Upper lobe of left lung (tissue), 4 donors: ENCODE data around the gene DENND1A.

Experiments used
- EP300 ChIP-seq, 4 donors: sonication (generic); formaldehyde crosslinking; IDR thresholded peaks; one replicate each; pipeline ENCODE4 v1.5.1; 2017; ENCODE audit warnings: antibody characterized with exemption in 4 of 4, control low read depth in 2 of 4
- POLR2A ChIP-seq, 4 donors: fragments of 450-650 bp; IDR thresholded peaks; one replicate each; pipeline ENCODE4 v1.5.1; 2016 to 2017; ENCODE audit warnings: antibody characterized with exemption in 4 of 4, mild to moderate bottlenecking in 2 of 4
- POLR2AphosphoS5 ChIP-seq, 2 donors: sonication (generic); formaldehyde crosslinking; IDR thresholded peaks; one replicate each; pipeline ENCODE4 v1.5.1; 2017; ENCODE audit warnings: antibody characterized with exemption in 2 of 2
- TF ChIP-seq, protein P1 (sequence below), 6 experiments: fragments of 450-650 bp in 4 of 6; fragments of 200-600 bp in 2 of 6; sonication (generic) in 2 of 6; IDR thresholded peaks; one replicate each; pipeline ENCODE4 v1.5.1; 2016 to 2019; ENCODE audit warnings: antibody characterized with exemption in 6 of 6

DNA sequence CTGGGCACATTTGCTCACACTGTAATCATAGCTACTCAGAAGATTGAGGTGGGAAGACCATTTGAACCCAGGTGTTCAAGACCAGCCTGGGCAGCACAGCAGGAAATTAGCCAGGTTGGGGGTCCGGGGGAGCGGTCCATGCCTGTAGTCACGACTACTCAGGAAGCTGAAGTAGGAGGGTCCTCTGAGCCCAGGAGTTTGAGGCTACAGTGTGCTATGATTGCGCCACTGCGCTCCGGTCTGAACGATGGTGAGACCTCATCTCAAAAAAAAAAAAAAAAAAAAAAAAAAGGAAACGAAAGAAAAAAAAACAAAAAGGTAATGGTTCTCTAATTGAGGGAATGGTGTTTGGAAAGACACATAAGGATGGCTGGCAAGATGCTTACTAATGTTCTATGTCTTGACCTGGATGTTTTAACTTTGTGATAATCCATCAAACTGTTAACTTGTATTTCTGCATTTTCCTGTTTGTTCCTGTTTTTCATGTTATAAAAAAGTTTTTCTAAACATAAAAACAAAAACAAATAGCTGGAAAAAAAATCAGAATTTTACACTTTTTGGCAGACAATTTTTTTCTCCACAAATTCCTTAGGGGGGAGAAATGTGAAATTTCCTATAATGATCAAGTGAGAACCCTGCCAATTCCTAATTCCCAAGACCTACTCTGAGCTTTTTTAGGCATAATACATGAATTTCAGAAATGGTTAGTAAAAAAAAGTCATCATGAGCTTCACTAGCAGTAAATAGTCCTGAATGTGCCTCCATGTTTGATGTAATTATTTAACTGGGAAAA lies 96.9 kb downstream of the DENND1A start:
- TF ChIP-seq POLR2A (IDR thresholded peaks at IDR 0.05) (no peak), EP300 (IDR thresholded peaks at IDR 0.05) (no peak), POLR2AphosphoS5 (IDR thresholded peaks at IDR 0.05) (no peak)
- TF ChIP-seq, protein P1, sequence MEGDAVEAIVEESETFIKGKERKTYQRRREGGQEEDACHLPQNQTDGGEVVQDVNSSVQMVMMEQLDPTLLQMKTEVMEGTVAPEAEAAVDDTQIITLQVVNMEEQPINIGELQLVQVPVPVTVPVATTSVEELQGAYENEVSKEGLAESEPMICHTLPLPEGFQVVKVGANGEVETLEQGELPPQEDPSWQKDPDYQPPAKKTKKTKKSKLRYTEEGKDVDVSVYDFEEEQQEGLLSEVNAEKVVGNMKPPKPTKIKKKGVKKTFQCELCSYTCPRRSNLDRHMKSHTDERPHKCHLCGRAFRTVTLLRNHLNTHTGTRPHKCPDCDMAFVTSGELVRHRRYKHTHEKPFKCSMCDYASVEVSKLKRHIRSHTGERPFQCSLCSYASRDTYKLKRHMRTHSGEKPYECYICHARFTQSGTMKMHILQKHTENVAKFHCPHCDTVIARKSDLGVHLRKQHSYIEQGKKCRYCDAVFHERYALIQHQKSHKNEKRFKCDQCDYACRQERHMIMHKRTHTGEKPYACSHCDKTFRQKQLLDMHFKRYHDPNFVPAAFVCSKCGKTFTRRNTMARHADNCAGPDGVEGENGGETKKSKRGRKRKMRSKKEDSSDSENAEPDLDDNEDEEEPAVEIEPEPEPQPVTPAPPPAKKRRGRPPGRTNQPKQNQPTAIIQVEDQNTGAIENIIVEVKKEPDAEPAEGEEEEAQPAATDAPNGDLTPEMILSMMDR (IDR thresholded peaks at IDR 0.05), result no peak
